GM11168 (cell line): ENCODE results near the gene ACTA2.

Experiments used
- in situ Hi-C: fragments of 300-500 bp; cut with MboI; formaldehyde crosslinking; loops from one replicate; pipeline ENCODE4 v1.12.0; 2022; ENCODE audit warnings: low sequenced_read_pairs; ENCODE audit not compliant: unreplicated experiment

Gene ACTA2

DNA sequence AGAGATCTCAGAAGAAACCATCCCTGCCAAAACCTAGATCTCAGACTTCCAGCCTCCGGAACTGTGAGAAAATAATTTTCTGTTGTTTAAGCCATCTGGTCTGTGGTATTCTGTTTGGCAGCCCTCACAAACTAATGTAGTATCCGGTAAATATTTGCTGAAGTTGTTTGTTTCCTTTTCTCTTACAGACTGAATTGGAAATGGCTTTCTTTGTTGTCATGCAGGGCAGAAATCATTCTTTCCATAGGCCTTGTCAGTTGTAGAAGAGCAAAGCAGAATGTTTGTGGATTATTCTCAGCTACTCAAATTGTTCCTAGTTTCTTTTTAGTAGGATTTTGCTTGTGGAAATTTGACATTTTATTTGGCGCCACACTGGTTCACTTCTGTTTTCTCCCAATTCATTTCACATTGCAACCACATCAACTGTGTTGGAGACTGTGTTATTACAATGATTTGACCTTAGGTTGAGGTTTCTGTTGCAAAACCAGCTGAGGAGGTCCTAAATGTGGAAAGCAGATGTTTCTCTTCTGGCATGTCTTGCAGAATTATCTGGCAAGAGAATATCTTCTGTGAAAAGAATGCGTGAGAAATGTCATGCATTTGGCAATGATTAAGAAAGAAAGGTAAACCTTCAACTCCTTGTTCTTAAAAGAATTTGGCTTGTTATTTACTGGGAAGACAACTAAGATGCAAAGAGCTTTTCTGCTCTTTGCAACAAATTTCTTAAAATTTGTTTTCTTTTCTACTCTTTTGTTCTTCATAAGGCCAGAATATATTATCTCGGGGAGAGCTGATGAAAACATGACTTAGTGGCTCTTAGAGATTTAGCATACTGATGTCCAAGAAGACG lies 25.8 kb downstream of the ACTA2 start:
- in situ Hi-C loops: loop anchor here (5.0 kb wide), 1 partner anchor 89 kb away; no protein-coding TSS in a partner anchor

GRCh38 chr10:88923520-88923919 lies 29.1 kb downstream of the ACTA2 start:
- in situ Hi-C loops: no loop called here

GRCh38 chr10:88922041-88922440 lies 30.5 kb downstream of the ACTA2 start:
- in situ Hi-C loops: no loop called here

GRCh38 chr10:88920986-88921593 lies 31.5 kb downstream of the ACTA2 start:
- in situ Hi-C loops: no loop called here

DNA sequence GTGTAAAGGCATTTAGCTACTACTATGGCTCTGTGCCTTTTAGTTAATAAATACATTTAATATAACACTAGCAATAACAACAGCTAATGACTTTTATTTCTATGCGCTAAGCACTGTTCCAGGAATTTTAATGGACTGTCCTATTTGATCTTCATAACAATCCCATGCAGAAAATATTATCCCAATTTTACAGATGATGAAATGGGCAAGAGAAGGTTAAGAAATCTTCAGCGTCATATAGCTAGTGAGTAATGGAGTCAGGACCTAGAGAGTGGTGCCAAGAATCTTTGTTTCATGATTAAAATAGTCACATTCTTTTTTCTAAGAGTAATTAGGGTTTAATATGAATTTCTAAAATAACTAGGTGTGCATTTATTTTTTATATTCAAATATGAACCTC lies 32.4 kb downstream of the ACTA2 start:
- in situ Hi-C loops: no loop called here

GRCh38 chr10:88919041-88919440 lies 33.5 kb downstream of the ACTA2 start:
- in situ Hi-C loops: no loop called here

DNA sequence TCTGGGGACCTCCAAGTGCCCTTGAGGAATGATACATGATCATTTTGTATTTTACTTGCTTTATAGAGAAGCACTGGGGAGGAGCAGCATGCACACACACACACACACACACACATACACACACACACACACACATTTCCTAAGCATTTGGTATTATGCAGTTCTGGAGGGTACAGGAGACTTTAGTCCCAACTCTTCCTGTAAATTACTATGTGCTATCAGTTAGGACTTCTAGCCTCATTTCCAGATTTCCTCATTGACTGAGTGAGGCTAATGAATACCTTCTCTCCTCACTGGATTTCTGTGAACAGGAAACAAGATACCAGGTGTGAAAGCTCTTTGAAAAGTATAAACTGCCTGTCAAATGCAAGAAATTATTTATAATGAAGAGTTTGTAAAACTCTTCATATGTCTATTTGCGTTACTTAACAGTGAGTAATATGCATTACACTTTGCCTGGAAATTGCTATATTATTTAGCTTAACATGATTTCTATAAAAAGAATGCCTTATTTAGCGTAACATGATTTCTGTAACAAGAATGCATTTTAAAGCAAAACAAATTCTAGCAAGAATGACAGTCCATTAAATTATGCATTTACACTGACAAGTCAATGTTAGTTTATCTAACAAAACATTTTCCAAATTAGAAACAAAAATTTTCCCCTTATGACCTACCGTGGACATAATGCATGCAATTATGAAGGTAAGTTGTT lies 34.2 kb downstream of the ACTA2 start:
- in situ Hi-C loops: no loop called here

- in situ Hi-C loops: no loop called here
These were observed 35.6 kb downstream of the ACTA2 start for GRCh38 chr10:88916986-88917385.

DNA sequence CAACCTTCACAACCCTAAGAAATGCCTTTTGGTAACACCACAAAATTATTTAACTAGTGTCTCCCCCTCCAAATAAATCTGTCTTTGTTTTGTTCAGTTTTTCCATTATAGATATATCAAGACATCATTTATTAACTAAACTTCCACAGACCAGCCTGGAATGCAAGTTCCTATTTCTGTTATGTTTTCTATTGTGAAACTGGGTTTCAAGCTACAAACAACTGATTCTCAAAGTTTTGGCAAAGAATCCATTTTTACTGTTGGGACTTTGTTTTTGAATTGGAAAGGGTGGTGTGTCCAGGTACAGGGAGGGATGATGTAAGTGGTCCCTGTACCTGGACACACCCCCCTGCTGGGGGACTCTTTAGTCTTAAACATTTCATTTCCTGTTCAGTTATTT lies 36.3 kb downstream of the ACTA2 start:
- in situ Hi-C loops: no loop called here

- in situ Hi-C loops: no loop called here
These were observed 36.8 kb downstream of the ACTA2 start for GRCh38 chr10:88915781-88916180.

GRCh38 chr10:88913788-88914187 lies 38.8 kb downstream of the ACTA2 start:
- in situ Hi-C loops: no loop called here

DNA sequence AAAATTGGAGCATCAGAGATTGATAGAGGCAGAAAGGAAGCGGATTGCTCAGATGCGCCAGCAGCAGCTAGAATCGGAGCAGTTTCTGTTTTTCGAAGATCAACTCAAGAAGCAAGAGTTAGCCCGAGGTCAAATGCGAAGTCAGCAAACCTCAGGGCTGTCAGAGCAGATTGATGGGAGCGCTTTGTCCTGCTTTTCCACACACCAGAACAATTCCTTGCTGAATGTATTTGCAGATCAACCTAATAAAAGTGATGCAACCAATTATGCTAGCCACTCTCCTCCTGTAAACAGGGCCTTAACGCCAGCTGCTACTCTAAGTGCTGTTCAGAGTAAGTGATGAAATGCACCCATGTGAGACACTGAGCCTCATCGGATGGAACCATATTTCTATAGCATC lies 39.4 kb downstream of the ACTA2 start:
- in situ Hi-C loops: no loop called here

DNA sequence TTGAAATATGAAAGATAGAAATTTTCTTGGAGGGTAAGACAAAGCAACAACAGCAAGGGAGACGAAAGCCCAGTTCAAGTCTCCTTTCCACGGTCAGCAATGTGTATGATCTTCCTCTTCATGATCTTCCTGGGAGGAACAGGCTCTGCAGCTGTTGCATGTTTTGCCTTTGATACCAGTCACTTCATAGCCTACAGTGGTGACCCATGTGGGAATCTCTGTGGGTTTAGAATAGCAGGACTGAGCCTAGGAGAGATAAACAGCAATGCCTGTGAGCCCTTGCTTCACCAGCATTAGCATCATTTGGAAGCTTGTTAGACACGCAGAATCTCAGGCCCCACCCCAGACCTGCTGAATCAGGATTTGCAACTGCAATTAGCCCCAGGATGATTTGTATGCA lies 40.7 kb downstream of the ACTA2 start:
- in situ Hi-C loops: no loop called here

- in situ Hi-C loops: no loop called here
These were observed 41.5 kb downstream of the ACTA2 start for GRCh38 chr10:88911116-88911515.

GRCh38 chr10:88908194-88908593 lies 44.4 kb downstream of the ACTA2 start:
- in situ Hi-C loops: no loop called here

DNA sequence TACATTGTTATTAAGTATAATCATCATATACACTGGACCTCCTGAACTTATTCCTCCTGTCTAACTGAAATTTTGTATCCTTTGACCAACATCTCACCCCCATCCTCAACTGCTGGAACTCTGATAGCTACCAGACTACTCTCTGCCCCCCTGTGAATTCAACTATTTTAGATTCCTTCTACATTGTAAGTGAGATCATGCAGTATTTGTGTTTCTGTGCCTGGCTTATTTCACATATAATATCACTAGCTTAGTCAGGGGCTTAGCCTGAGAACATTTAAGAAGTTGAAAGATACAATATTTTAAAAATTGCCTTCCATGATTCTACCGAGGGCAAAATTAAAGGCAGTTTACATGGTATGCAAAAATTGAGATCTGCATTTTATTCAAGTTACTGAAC lies 45.7 kb downstream of the ACTA2 start:
- in situ Hi-C loops: no loop called here

DNA sequence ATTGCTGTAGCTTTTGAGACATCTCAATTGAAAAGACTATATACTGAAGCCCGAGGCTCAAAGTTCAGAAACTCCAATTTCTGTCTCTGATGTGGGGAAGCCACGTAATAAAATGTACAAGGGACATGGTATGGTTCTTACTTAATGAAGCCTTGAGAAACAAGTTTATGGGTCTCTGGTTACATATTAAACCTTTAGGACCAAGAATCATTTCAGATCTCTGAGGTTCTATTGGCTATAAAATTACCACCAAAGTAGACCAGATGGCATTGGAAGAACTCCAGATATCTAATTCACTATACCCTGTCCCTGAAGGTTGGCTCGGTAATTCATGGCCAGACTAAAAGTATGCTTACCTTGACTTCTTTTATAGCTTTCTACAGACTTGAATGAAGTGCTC lies 48.9 kb downstream of the ACTA2 start:
- in situ Hi-C loops: no loop called here

DNA sequence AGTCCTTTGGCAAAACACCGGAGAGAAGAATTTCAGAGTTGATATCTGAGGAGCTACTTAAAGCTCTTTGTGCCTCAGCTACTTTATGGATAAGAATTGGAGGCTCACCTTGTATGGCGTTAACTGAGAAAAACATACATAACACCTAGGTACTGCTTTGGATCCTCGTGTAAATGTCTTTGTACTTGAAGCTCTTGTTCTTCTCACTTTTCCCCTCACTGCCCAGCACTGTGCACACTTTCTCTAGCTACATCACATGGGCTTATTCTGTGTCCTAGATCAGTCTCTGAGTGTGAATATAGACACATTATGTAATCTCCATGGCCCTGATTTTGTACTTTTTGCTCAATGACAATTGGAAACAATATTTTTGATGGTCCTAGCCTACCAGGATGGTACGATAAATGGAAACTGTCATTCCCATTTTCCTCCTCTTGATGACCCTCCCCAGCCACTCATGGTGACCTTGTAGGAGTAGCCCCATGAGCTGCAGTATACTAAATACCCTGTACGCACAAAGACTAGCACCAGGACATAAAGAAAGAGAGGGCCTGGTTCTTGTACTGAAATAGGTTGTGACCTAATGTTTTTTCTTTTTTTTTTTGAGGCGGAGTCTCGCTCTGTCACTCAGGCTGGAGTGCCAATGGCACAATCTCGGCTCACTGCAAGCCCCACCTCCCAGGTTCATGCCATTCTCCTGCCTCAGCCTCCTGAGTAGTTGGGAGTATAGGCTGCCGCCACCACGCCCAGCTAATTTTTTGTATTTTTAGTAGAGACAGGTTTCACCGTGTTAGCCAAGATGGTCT lies 50.4 kb downstream of the ACTA2 start:
- in situ Hi-C loops: no loop called here

DNA sequence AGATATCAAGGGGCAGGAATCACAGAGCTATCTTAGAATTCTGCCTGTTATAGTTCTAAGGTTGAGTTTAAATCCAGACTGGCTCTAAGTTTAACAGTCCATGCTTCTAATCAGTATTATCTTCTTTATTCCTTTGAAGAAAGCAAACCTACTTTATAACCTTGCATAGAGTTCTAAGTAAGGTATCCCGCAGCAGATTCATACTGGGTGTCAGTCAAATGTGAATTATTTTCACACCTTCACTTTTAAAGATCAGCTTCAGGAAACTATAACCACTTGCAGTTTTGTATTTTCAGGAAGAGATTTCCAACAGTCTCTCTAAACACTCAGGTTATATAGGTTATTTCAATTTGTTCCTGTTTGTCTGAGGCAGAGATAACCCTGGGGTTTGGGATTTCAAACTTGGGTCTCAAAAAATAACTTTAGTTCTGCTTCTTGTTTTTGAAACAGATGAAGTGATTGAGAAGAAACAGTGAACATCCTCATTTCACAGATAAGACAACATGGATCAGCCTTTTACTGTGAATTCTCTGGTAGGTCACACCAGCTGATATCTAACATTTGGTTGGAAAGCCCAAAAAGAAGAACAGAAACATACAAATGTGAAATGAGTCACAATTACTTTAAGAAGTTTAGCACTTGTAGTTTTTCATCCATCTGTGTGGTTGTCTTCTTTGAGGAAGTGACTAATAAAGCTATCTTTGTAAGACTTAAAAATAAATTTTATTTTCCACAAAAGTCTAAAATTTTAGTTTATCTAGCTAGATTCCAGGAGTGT lies 51.2 kb downstream of the ACTA2 start:
- in situ Hi-C loops: no loop called here

GRCh38 chr10:88899886-88900285 lies 52.7 kb downstream of the ACTA2 start:
- in situ Hi-C loops: no loop called here
